Measurements from ENCODE around the gene SEC14L2. TPM values are rescaled to one million over a fixed set of nuclear protein-coding genes. Genes with fewer than 3 reads are reported as not detected.

The SEC14L2 gene
- total RNA-seq, 1 experiment from 2014 or later, result 33.5 TPM

- peaks cover 26 to 34% of the 10 kb centered on the region in 2 experiments; a peak in 3 of 4 replicates for H3K36me3 ChIP-seq (ENCODE audit: control insufficient read depth in 1 of 2, insufficient read depth in 2 of 2, low read length in 2 of 2)
- no peak overlapping the region for H3K27ac ChIP-seq (ENCODE audit: low read depth, low read length)
- H3K27me3 ChIP-seq (ENCODE audit: insufficient read depth, low read length), result no peaks in the 10 kb centered on the region
- TF ChIP-seq SIN3A (IDR thresholded peaks at IDR 0.05; ENCODE audit: low read depth), result no peak
- TF ChIP-seq REST (IDR thresholded peaks at IDR 0.05; ENCODE audit: low read depth), result no peak
- TF ChIP-seq CEBPB (IDR thresholded peaks at IDR 0.05; ENCODE audit: low read depth), result no peak
- no peak for TF ChIP-seq ZNF274 (IDR thresholded peaks at IDR 0.05; ENCODE audit: low read depth, low read length)
- TF ChIP-seq MAX (IDR thresholded peaks at IDR 0.05), result no peak
- TF ChIP-seq POLR2AphosphoS5 (IDR thresholded peaks at IDR 0.05; ENCODE audit: low read depth, low read length), result no peak
- no peak for TF ChIP-seq EZH2phosphoT487 (IDR thresholded peaks at IDR 0.05; ENCODE audit: borderline replicate concordance)
- no peak for TF ChIP-seq RAD21 (IDR thresholded peaks at IDR 0.05; ENCODE audit: low read depth)
- no peak for TF ChIP-seq ZFX (IDR thresholded peaks at IDR 0.05)
- no peak for TF ChIP-seq FOSL1 (IDR thresholded peaks at IDR 0.05; ENCODE audit: low read depth)
- TF ChIP-seq CTCF (IDR thresholded peaks at IDR 0.05 in 2 of 3, conservative IDR thresholded peaks at IDR 0.05 in 1 of 3; ENCODE audit: borderline replicate concordance in 1 of 3, insufficient read depth in 1 of 3, low read depth in 2 of 3, low read length in 2 of 3), result no peak
- TF ChIP-seq TCF7L2 (IDR thresholded peaks at IDR 0.05; ENCODE audit: borderline replicate concordance, extremely low read depth, insufficient read depth, insufficient read length), result no peak
- TF ChIP-seq EZH2 (IDR thresholded peaks at IDR 0.05), result no peak
- no peak for TF ChIP-seq EGR1 (IDR thresholded peaks at IDR 0.05; ENCODE audit: low read depth)
- TF ChIP-seq YY1 (IDR thresholded peaks at IDR 0.05; ENCODE audit: extremely low read depth, insufficient replicate concordance, low read depth, low read length), result no peak
- no peak for TF ChIP-seq POLR2A (IDR thresholded peaks at IDR 0.05; ENCODE audit: borderline replicate concordance, extremely low read depth, insufficient read depth, insufficient read length)
- TF ChIP-seq SRF (IDR thresholded peaks at IDR 0.05; ENCODE audit: low read depth), result no peak
- TF ChIP-seq ATF3 (IDR thresholded peaks at IDR 0.05), result no peak
- TF ChIP-seq SP1 (IDR thresholded peaks at IDR 0.05; ENCODE audit: low read depth), result no peak
- TF ChIP-seq ELF1 (IDR thresholded peaks at IDR 0.05; ENCODE audit: borderline replicate concordance, low read depth), result no peak
- intact Hi-C loops (cut with micrococcal nuclease), result no loop called here
- no peak overlapping the region for H3K4me3 ChIP-seq (replicated peaks in 1 of 2; ENCODE audit: low read depth in 1 of 2, low read length in 2 of 2)
- RAD21 ChIA-PET (ENCODE audit: low non-redundant PET in 1 of 2, low total read pairs in 2 of 2, uncharacterized antibody in 2 of 2, unreplicated experiment in 2 of 2), result no interaction called here
- no peaks in the 10 kb centered on the region for H3K9me3 ChIP-seq (ENCODE audit: control insufficient read depth in 1 of 2, insufficient read depth in 1 of 2, low read depth in 1 of 2, low read length in 2 of 2)
- no peaks in the 10 kb centered on the region for H4K20me1 ChIP-seq (ENCODE audit: insufficient read depth)
- POLR2A ChIA-PET, result no interaction called here
- no peak overlapping the region for H2AFZ ChIP-seq (ENCODE audit: low read depth, low read length, poor library complexity, severe bottlenecking)
- no peaks in the 10 kb centered on the region for H3K9me2 ChIP-seq (ENCODE audit: insufficient read depth)
- peaks cover 69% of the 10 kb centered on the region for H3K79me2 ChIP-seq (ENCODE audit: insufficient read depth, low read length)
- BruUV-seq (replicated peaks), result no TSS peak
- no peak for ATAC-seq
- peaks cover 12 to 22% of the 10 kb centered on the region in 2 experiments; a peak in 3 of 4 replicates for H3K4me1 ChIP-seq (ENCODE audit: control insufficient read depth in 1 of 2, insufficient read depth in 2 of 2, low read length in 2 of 2)
- H3K9ac ChIP-seq (ENCODE audit: low read length), result no peak overlapping the region
- peak overlapping the region; percentile 91 for H3K4me2 ChIP-seq (ENCODE audit: low read length)
- CTCF ChIA-PET, result no interaction called here
- DNase-seq (ENCODE audit: low read depth, low spot score), result no peak
Measured at GRCh38 chr22:30354644-30355043, 42.2 kb upstream of the SEC14L2 start.

All from HCT116 (cell line).